Stromal cell of bone marrow (primary cell): ENCODE results near the gene GPD1.
"Not testable (repeated sequence)": the region's sequence is repeated elsewhere in the genome, so short reads cannot be mapped to it uniquely, and the experiment has no call there.

ENCODE experiments used
- DNase-seq: peaks from one replicate; pipeline ENCODE4 v3.0.0-alpha.2; 2012; ENCODE audit warnings: low read depth

GPD1 gene

GRCh38 chr12:50073712-50074111 is 30.1 kb upstream of the GPD1 start:
- DNase-seq: no peak

- DNase-seq: peak; percentile 65
Observed at GRCh38 chr12:50074936-50075807, 28.6 kb upstream of the GPD1 start.

- DNase-seq: no peak
Observed at GRCh38 chr12:50075808-50076170, 28.0 kb upstream of the GPD1 start.

- no peak for DNase-seq
Observed at GRCh38 chr12:50077099-50077498, 26.7 kb upstream of the GPD1 start.

- no peak for DNase-seq
Observed at GRCh38 chr12:50078281-50078680, 25.5 kb upstream of the GPD1 start.

GRCh38 chr12:50079771-50080170 is 24.0 kb upstream of the GPD1 start:
- DNase-seq: no peak

- no peak for DNase-seq
Observed at GRCh38 chr12:50081096-50081808, 22.6 kb upstream of the GPD1 start.

- no peak for DNase-seq
Observed at GRCh38 chr12:50082644-50083043, 21.2 kb upstream of the GPD1 start.

- DNase-seq: no peak
Observed at GRCh38 chr12:50083301-50083700, 20.5 kb upstream of the GPD1 start.

- not testable (repeated sequence) for DNase-seq
Observed at GRCh38 chr12:50084409-50084774, 19.4 kb upstream of the GPD1 start.

- peak; percentile 82 for DNase-seq
Observed at GRCh38 chr12:50084775-50085614, 18.8 kb upstream of the GPD1 start, which contains the start of gene SMARCD1. TSS of gene SMARCD1 (plus strand) at chr12:50085342. CDS start at chr12:50085370, 28 bp downstream.

GRCh38 chr12:50085615-50086072 is 18.2 kb upstream of the GPD1 start:
- no peak for DNase-seq

GRCh38 chr12:50086148-50086547 is 17.7 kb upstream of the GPD1 start:
- DNase-seq: no peak

- no peak for DNase-seq
Observed at GRCh38 chr12:50087151-50087550, 16.7 kb upstream of the GPD1 start.

GRCh38 chr12:50087995-50088394 is 15.8 kb upstream of the GPD1 start:
- DNase-seq: peak; percentile 82

GRCh38 chr12:50088577-50089335 is 15.1 kb upstream of the GPD1 start:
- DNase-seq: no peak

GRCh38 chr12:50089730-50090129 is 14.1 kb upstream of the GPD1 start:
- DNase-seq: no peak

GRCh38 chr12:50090391-50090790 is 13.4 kb upstream of the GPD1 start:
- no peak for DNase-seq

- DNase-seq: no peak
Observed at GRCh38 chr12:50097952-50098351, 5.9 kb upstream of the GPD1 start.

GRCh38 chr12:50099302-50100008 is 4.4 kb upstream of the GPD1 start:
- no peak for DNase-seq

- DNase-seq: no peak
Observed at GRCh38 chr12:50100561-50100960, 3.2 kb upstream of the GPD1 start.
